GM18502 (cell line): ENCODE results near the gene C14orf93.

Source experiments
- ATAC-seq: cut with Tn5 transposase; IDR thresholded peaks from one replicate; pipeline ENCODE4 v1.9.1; 2021; ENCODE audit warnings: mild to moderate bottlenecking; ENCODE audit not compliant: unreplicated experiment, poor library complexity

The C14orf93 gene

GRCh38 chr14:22997676-22998323, 12.1 kb downstream of the C14orf93 start:
- no peak for ATAC-seq

- ATAC-seq = no peak
Measured at GRCh38 chr14:22996768-22997654, 12.9 kb downstream of the C14orf93 start.

GRCh38 chr14:22995889-22996625, 13.9 kb downstream of the C14orf93 start:
- no peak for ATAC-seq

- ATAC-seq = no peak
Measured at GRCh38 chr14:22994762-22995275, 15.1 kb downstream of the C14orf93 start.

GRCh38 chr14:22993517-22993916, 16.4 kb downstream of the C14orf93 start:
- no peak for ATAC-seq

- ATAC-seq = no peak
Measured at GRCh38 chr14:22991852-22992251, 18.1 kb downstream of the C14orf93 start.

GRCh38 chr14:22987291-22987690, 22.7 kb downstream of the C14orf93 start:
- no peak for ATAC-seq

- ATAC-seq = peak; percentile 55
Measured at GRCh38 chr14:22986508-22987054, 23.4 kb downstream of the C14orf93 start.

- ATAC-seq = no peak
Measured at GRCh38 chr14:22985894-22986507, 23.9 kb downstream of the C14orf93 start.

GRCh38 chr14:22984959-22985658, 24.8 kb downstream of the C14orf93 start:
- no peak for ATAC-seq

- peak; percentile 56 for ATAC-seq
Measured at GRCh38 chr14:22982477-22983245, 27.3 kb downstream of the C14orf93 start, which contains the start of gene AJUBA. TSS of gene AJUBA (minus strand) at chr14:22982551. CDS start at chr14:22982266, 285 bp downstream.

- ATAC-seq = peak; percentile 26
Measured at GRCh38 chr14:22981876-22982476, 28.0 kb downstream of the C14orf93 start.

- no peak for ATAC-seq
Measured at GRCh38 chr14:22981090-22981875, 28.7 kb downstream of the C14orf93 start.

- no peak for ATAC-seq
Measured at GRCh38 chr14:22980672-22981089, 29.3 kb downstream of the C14orf93 start.

- no peak for ATAC-seq
Measured at GRCh38 chr14:22979748-22980392, 30.1 kb downstream of the C14orf93 start.

GRCh38 chr14:22978981-22979671, 30.8 kb downstream of the C14orf93 start:
- no peak for ATAC-seq
